Measurements from ENCODE around the gene MTO1. TPM values are rescaled to one million over a fixed set of nuclear protein-coding genes. Genes with fewer than 3 reads are reported as not detected.

Gene MTO1
- total and polyA plus RNA-seq, 2 donors (not counting 1 experiment from before 2014, with no cell fraction given), result 21.5 to 52.4 TPM

DNA sequence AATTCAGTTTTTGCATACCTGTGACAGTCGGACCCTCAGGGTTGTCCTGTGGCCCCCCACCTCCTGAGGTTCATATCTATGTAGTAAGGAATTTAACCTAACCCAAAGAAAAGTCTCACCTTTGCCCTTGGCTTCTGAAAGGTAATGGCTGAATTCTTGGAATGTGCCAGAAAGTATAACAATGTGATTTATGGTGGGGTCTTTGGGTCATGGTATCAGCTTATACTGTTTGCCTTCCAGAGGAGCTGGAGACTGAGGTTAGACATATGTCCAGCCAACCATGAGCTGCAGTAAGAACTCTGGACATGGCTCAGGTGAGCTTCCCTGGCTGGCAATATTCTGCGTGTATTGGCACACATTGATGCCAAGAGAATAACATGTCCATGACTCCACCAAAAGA lies 40.0 kb upstream of the MTO1 start:
- Histone ChIP-seq H2AFZ (ENCODE audit: low read length) (no peak overlapping the region), H3K4me3 (replicated peaks in 1 of 4; ENCODE audit: control extremely low read depth in 1 of 4, insufficient read depth in 1 of 4, low read depth in 3 of 4, low read length in 4 of 4) (no peak overlapping the region), H3K79me2 (ENCODE audit: control insufficient read depth, insufficient read depth, low read length) (no peaks in the 10 kb centered on the region), H3K4me1 (ENCODE audit: control insufficient read depth, extremely low read depth, insufficient read depth, low read length) (no peaks in the 10 kb centered on the region), H3K9me3 (ENCODE audit: control insufficient read depth, insufficient read depth, low read depth, low read length) (no peaks in the 10 kb centered on the region), H3K36me3 (ENCODE audit: control insufficient read depth, insufficient read depth, low read length) (no peaks in the 10 kb centered on the region), H3K27me3 (ENCODE audit: control insufficient read depth, insufficient read depth, low read length) (no peaks in the 10 kb centered on the region), H4K20me1 (ENCODE audit: control insufficient read depth, extremely low read depth, insufficient read depth, low read length) (no peaks in the 10 kb centered on the region), H3K4me2 (ENCODE audit: extremely low read depth, insufficient read depth, low read length) (no peak overlapping the region), H3K27ac (ENCODE audit: insufficient read depth, low read length) (no peak overlapping the region), H3K9ac (ENCODE audit: insufficient read depth, low read length) (no peak overlapping the region)
- TF ChIP-seq EZH2 (IDR thresholded peaks at IDR 0.05; ENCODE audit: low read length, missing control alignments), result no peak
- TF ChIP-seq, protein P1, sequence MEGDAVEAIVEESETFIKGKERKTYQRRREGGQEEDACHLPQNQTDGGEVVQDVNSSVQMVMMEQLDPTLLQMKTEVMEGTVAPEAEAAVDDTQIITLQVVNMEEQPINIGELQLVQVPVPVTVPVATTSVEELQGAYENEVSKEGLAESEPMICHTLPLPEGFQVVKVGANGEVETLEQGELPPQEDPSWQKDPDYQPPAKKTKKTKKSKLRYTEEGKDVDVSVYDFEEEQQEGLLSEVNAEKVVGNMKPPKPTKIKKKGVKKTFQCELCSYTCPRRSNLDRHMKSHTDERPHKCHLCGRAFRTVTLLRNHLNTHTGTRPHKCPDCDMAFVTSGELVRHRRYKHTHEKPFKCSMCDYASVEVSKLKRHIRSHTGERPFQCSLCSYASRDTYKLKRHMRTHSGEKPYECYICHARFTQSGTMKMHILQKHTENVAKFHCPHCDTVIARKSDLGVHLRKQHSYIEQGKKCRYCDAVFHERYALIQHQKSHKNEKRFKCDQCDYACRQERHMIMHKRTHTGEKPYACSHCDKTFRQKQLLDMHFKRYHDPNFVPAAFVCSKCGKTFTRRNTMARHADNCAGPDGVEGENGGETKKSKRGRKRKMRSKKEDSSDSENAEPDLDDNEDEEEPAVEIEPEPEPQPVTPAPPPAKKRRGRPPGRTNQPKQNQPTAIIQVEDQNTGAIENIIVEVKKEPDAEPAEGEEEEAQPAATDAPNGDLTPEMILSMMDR (conservative IDR thresholded peaks at IDR 0.05 in 1 of 2, IDR thresholded peaks at IDR 0.05 in 1 of 2; ENCODE audit: low read depth in 1 of 2, low read length in 2 of 2), result no peak
- DNase-seq (ENCODE audit: low read depth in 2 of 2), result no peak

DNA sequence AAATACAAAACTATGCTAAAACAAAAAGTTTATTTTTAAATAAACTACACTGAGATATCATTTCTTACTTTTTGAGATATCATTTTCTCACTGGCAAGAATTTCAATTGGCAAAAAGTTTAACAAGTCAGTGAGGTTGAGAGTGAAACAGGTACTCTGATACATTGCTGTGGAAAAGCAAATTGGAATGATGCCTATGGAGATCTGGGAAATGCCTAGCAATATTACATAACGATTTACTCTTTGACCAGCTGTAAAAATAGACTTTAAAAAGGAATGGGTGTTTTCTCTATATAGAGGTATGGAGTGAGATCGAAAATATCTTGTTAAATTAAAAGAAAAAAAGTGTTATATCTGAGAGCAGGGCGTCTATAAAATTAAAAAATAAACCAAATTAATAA lies 26.3 kb upstream of the MTO1 start:
- DNase-seq (ENCODE audit: low read depth in 2 of 2), result no peak
- Histone ChIP-seq H4K20me1 (ENCODE audit: control insufficient read depth, extremely low read depth, insufficient read depth, low read length) (no peaks in the 10 kb centered on the region), H3K9ac (ENCODE audit: insufficient read depth, low read length) (no peak overlapping the region), H3K9me3 (ENCODE audit: control insufficient read depth, insufficient read depth, low read depth, low read length) (no peaks in the 10 kb centered on the region), H3K27me3 (ENCODE audit: control insufficient read depth, insufficient read depth, low read length) (no peaks in the 10 kb centered on the region), H3K27ac (ENCODE audit: insufficient read depth, low read length) (no peak overlapping the region), H3K4me1 (ENCODE audit: control insufficient read depth, extremely low read depth, insufficient read depth, low read length) (no peaks in the 10 kb centered on the region), H3K36me3 (ENCODE audit: control insufficient read depth, insufficient read depth, low read length) (no peaks in the 10 kb centered on the region), H3K4me3 (replicated peaks in 1 of 4; ENCODE audit: control extremely low read depth in 1 of 4, insufficient read depth in 1 of 4, low read depth in 3 of 4, low read length in 4 of 4) (no peak overlapping the region), H3K4me2 (ENCODE audit: extremely low read depth, insufficient read depth, low read length) (no peak overlapping the region), H3K79me2 (ENCODE audit: control insufficient read depth, insufficient read depth, low read length) (no peaks in the 10 kb centered on the region), H2AFZ (ENCODE audit: low read length) (no peak overlapping the region)
- no peak for TF ChIP-seq EZH2 (IDR thresholded peaks at IDR 0.05; ENCODE audit: low read length, missing control alignments)
- TF ChIP-seq, protein P1 (conservative IDR thresholded peaks at IDR 0.05 in 1 of 2, IDR thresholded peaks at IDR 0.05 in 1 of 2; ENCODE audit: low read depth in 1 of 2, low read length in 2 of 2), result no peak

DNA sequence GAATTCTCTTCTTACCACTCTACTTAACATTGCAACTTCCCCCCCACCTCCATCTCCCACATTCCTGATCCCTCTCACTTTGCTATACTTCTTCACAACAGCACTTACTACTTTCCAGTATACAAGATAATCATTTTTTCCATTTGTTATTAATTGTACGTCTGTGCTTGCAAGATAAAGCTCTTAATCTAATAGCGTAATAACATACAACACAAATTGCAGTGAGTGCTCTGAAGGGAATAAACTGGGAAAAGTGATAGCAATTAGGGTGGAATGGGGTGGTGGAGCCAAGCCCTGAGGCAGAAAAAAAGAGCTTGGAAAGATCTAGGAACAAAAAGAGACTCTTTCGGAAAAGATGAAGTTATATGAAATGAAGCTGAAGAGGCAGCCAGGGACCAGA lies 18.0 kb upstream of the MTO1 start:
- Histone ChIP-seq H3K4me2 (ENCODE audit: extremely low read depth, insufficient read depth, low read length) (no peak overlapping the region), H3K9me3 (ENCODE audit: control insufficient read depth, insufficient read depth, low read depth, low read length) (no peaks in the 10 kb centered on the region), H3K27ac (ENCODE audit: insufficient read depth, low read length) (no peak overlapping the region), H3K79me2 (ENCODE audit: control insufficient read depth, insufficient read depth, low read length) (peaks cover 3% of the 10 kb centered on the region), H3K4me1 (ENCODE audit: control insufficient read depth, extremely low read depth, insufficient read depth, low read length) (no peaks in the 10 kb centered on the region), H3K27me3 (ENCODE audit: control insufficient read depth, insufficient read depth, low read length) (no peaks in the 10 kb centered on the region), H3K4me3 (replicated peaks in 1 of 4; ENCODE audit: control extremely low read depth in 1 of 4, insufficient read depth in 1 of 4, low read depth in 3 of 4, low read length in 4 of 4) (no peak overlapping the region), H2AFZ (ENCODE audit: low read length) (no peak overlapping the region), H4K20me1 (ENCODE audit: control insufficient read depth, extremely low read depth, insufficient read depth, low read length) (no peaks in the 10 kb centered on the region), H3K9ac (ENCODE audit: insufficient read depth, low read length) (no peak overlapping the region), H3K36me3 (ENCODE audit: control insufficient read depth, insufficient read depth, low read length) (peaks cover 1% of the 10 kb centered on the region)
- no peak for TF ChIP-seq EZH2 (IDR thresholded peaks at IDR 0.05; ENCODE audit: low read length, missing control alignments)
- TF ChIP-seq, protein P1 (conservative IDR thresholded peaks at IDR 0.05 in 1 of 2, IDR thresholded peaks at IDR 0.05 in 1 of 2; ENCODE audit: low read depth in 1 of 2, low read length in 2 of 2), result no peak
- no peak for DNase-seq (ENCODE audit: low read depth in 2 of 2)

Data from fibroblast of lung (primary cell).